GF-D8 (cell line): ENCODE measurements around the gene FOXS1.

Source experiments
- DNase-seq: peaks from one replicate; lab custom pipeline; 2025; lab: John Stamatoyannopoulos, UW

Gene FOXS1

GRCh38 chr20:31861135-31861384, 15.7 kb upstream of the FOXS1 start:
- no peak for DNase-seq

- DNase-seq = no peak
These were observed 15.2 kb upstream of the FOXS1 start for GRCh38 chr20:31860390-31861134.

GRCh38 chr20:31859998-31860380, 14.6 kb upstream of the FOXS1 start:
- DNase-seq = no peak

- no peak for DNase-seq
These were observed 14.0 kb upstream of the FOXS1 start for GRCh38 chr20:31859266-31859997.

- no peak for DNase-seq
These were observed 13.3 kb upstream of the FOXS1 start for GRCh38 chr20:31858760-31859083.

GRCh38 chr20:31857861-31858759, 12.7 kb upstream of the FOXS1 start:
- DNase-seq = no peak

- no peak for DNase-seq
These were observed 11.1 kb upstream of the FOXS1 start for GRCh38 chr20:31856516-31856915.

GRCh38 chr20:31853481-31853880, 8.1 kb upstream of the FOXS1 start:
- no peak for DNase-seq

- no peak for DNase-seq
These were observed 6.0 kb upstream of the FOXS1 start for GRCh38 chr20:31851240-31851955.

GRCh38 chr20:31849306-31849930, 4.0 kb upstream of the FOXS1 start:
- DNase-seq = no peak

GRCh38 chr20:31848088-31848999, 2.9 kb upstream of the FOXS1 start:
- DNase-seq = no peak

GRCh38 chr20:31846793-31847138, 1.4 kb upstream of the FOXS1 start:
- no peak for DNase-seq

- no peak for DNase-seq
These were observed 586 bp downstream of the FOXS1 start for GRCh38 chr20:31844737-31845299.

GRCh38 chr20:31843881-31844280, 1.5 kb downstream of the FOXS1 start:
- DNase-seq = no peak

GRCh38 chr20:31843288-31843687, 2.1 kb downstream of the FOXS1 start:
- DNase-seq = no peak

- no peak for DNase-seq
These were observed 2.8 kb downstream of the FOXS1 start for GRCh38 chr20:31842471-31843157.

- DNase-seq = no peak
These were observed 3.5 kb downstream of the FOXS1 start for GRCh38 chr20:31841928-31842327.

- DNase-seq = no peak
These were observed 4.2 kb downstream of the FOXS1 start for GRCh38 chr20:31840906-31841816.
